WTC11 (cell line): ENCODE measurements around the gene PDLIM1. TPM values are rescaled to one million over a fixed set of nuclear protein-coding genes. Genes with fewer than 3 reads are reported as not detected.

Experiments
- ATAC-seq: fragments of 200-7000 bp; cut with Tn5 transposase; 2 replicates; pipeline ENCODE4 v1.10.0; 2021; ENCODE audit warnings: mild to moderate bottlenecking, moderate library complexity
- Bru-seq: library from RNA; stranded (reverse); fragments of 400-500 nt; gene quantifications from one replicate; lab custom pipeline; 2021; lab: Mats Ljungman, UMichigan
- CTCF ChIA-PET: fragments of 300-600 bp; sonication (Branson Sonifier 250); formaldehyde crosslinking; loops from one replicate; lab custom pipeline; 2021; ENCODE audit warnings: antibody characterized with exemption; lab: Charles Lee
- POLR2A ChIA-PET: fragments of 350-600 bp; sonication (Branson Sonifier 250); formaldehyde crosslinking; loops from one replicate; lab custom pipeline; 2021; ENCODE audit warnings: antibody characterized with exemption; lab: Charles Lee
- DNase-seq: peaks from one replicate; pipeline ENCODE4 v3.0.0; 2021; ENCODE audit warnings: low spot score
- H3K27ac Mint-ChIP-seq: 2 replicates; pipeline ENCODE4 v1.8.0; 2021; ENCODE audit warnings: mixed read lengths
- H3K27me3 Mint-ChIP-seq: 2 replicates; pipeline ENCODE4 v1.8.0; 2021; ENCODE audit warnings: low read depth, mild to moderate bottlenecking, moderate library complexity, mixed read lengths
- H3K36me3 Mint-ChIP-seq: 2 replicates; pipeline ENCODE4 v1.8.0; 2021; ENCODE audit warnings: mixed read lengths
- H3K4me1 Mint-ChIP-seq: 2 replicates; pipeline ENCODE4 v1.8.0; 2022; ENCODE audit warnings: mixed read lengths
- H3K4me3 Mint-ChIP-seq: 2 replicates; pipeline ENCODE4 v1.8.0; 2021; ENCODE audit warnings: mild to moderate bottlenecking, moderate library complexity, mixed read lengths
- H3K9me3 Mint-ChIP-seq: 2 replicates; pipeline ENCODE4 v1.8.0; 2021; ENCODE audit warnings: mixed read lengths
- CREB1 ChIP-seq: sonication (generic); formaldehyde crosslinking; IDR thresholded peaks from 2 replicates; pipeline ENCODE4 v1.8.0; 2023; ENCODE audit warnings: mild to moderate bottlenecking, missing genetic modification reagents
- ELF4 ChIP-seq: sonication (generic); formaldehyde crosslinking; IDR thresholded peaks from 2 replicates; pipeline ENCODE4 v1.8.1; 2022; ENCODE audit warnings: low read depth, mild to moderate bottlenecking, moderate library complexity, missing genetic modification reagents
- ESRRA ChIP-seq: sonication (generic); formaldehyde crosslinking; IDR thresholded peaks from 2 replicates; pipeline ENCODE4 v1.8.1; 2022; ENCODE audit warnings: mild to moderate bottlenecking, missing genetic modification reagents, borderline replicate concordance
- ETV6 ChIP-seq: sonication (generic); formaldehyde crosslinking; IDR thresholded peaks from 2 replicates; pipeline ENCODE4 v1.8.1; 2022; ENCODE audit warnings: mild to moderate bottlenecking, missing genetic modification reagents
- FOXK1 ChIP-seq: sonication (generic); formaldehyde crosslinking; IDR thresholded peaks from 2 replicates; pipeline ENCODE4 v1.8.0; 2022; ENCODE audit warnings: mild to moderate bottlenecking, moderate library complexity, missing genetic modification reagents
- FOXP1 ChIP-seq: sonication (generic); formaldehyde crosslinking; IDR thresholded peaks from 2 replicates; pipeline ENCODE4 v1.8.0; 2022; ENCODE audit warnings: missing genetic modification reagents, mild to moderate bottlenecking, moderate library complexity, borderline replicate concordance
- KAT7 ChIP-seq: sonication (generic); formaldehyde crosslinking; IDR thresholded peaks from 2 replicates; pipeline ENCODE4 v1.8.1; 2023; ENCODE audit warnings: missing genetic modification reagents, mild to moderate bottlenecking, borderline replicate concordance
- NR2C2 ChIP-seq: sonication (generic); formaldehyde crosslinking; IDR thresholded peaks from 2 replicates; pipeline ENCODE4 v1.8.0; 2022; ENCODE audit warnings: mild to moderate bottlenecking, missing genetic modification reagents
- PRRX2 ChIP-seq: fragments of 250-450 bp; sonication (Bioruptor Pico); IDR thresholded peaks from 2 replicates; pipeline ENCODE4 v1.8.0; 2021; ENCODE audit warnings: mild to moderate bottlenecking
- SOX15 ChIP-seq: fragments of 250-450 bp; sonication (Bioruptor Pico); IDR thresholded peaks from 2 replicates; pipeline ENCODE4 v1.9.0; 2021; ENCODE audit warnings: mild to moderate bottlenecking
- SP1 ChIP-seq: sonication (generic); formaldehyde crosslinking; conservative IDR thresholded peaks from 2 replicates; pipeline ENCODE4 v1.8.1; 2022; ENCODE audit warnings: missing genetic modification reagents
- ZNF138 ChIP-seq: sonication (generic); formaldehyde crosslinking; conservative IDR thresholded peaks from 2 replicates; pipeline ENCODE4 v1.8.1; 2022; ENCODE audit warnings: mild to moderate bottlenecking, moderate library complexity, missing genetic modification reagents
- ZNF263 ChIP-seq: sonication (generic); formaldehyde crosslinking; IDR thresholded peaks from 2 replicates; pipeline ENCODE4 v1.8.1; 2022; ENCODE audit warnings: low read depth, mild to moderate bottlenecking, moderate library complexity, missing genetic modification reagents
- long read RNA-seq, 3 experiments: library from RNA in 1 of 3; library from capped mRNA in 1 of 3; library from polyadenylated mRNA in 1 of 3; unstranded in 2 of 3; stranded (forward) in 1 of 3; transcript quantifications; one replicate each; pipeline ENCODE4 v2.0.0, GENCODE V29; 2021
- total RNA-seq: library from RNA; stranded (reverse); gene quantifications from 3 replicates; pipeline ENCODE4 v1.2.3, GENCODE V29; 2021
- TF ChIP-seq, protein P1 (sequence below): sonication (generic); formaldehyde crosslinking; IDR thresholded peaks from 2 replicates; pipeline ENCODE4 v1.8.1; 2023; ENCODE audit warnings: mild to moderate bottlenecking, missing genetic modification reagents, moderate library complexity
- TF ChIP-seq, protein P2 (sequence below): fragments of 250-450 bp; sonication (Bioruptor Pico); IDR thresholded peaks from 2 replicates; pipeline ENCODE4 v1.9.0; 2021; ENCODE audit warnings: mild to moderate bottlenecking, borderline replicate concordance
- TF ChIP-seq, protein P3 (sequence below): sonication (generic); formaldehyde crosslinking; IDR thresholded peaks from 2 replicates; pipeline ENCODE4 v1.8.0; 2022; ENCODE audit warnings: mild to moderate bottlenecking, missing genetic modification reagents
- TF ChIP-seq, protein P4 (sequence below): sonication (generic); formaldehyde crosslinking; IDR thresholded peaks from 2 replicates; pipeline ENCODE4 v1.8.0; 2022; ENCODE audit warnings: mild to moderate bottlenecking, missing genetic modification reagents
- TF ChIP-seq, protein P5 (sequence below): sonication (generic); formaldehyde crosslinking; IDR thresholded peaks from 2 replicates; pipeline ENCODE4 v1.8.0; 2023; ENCODE audit warnings: missing genetic modification reagents, mild to moderate bottlenecking, borderline replicate concordance

PDLIM1 gene, protein sequence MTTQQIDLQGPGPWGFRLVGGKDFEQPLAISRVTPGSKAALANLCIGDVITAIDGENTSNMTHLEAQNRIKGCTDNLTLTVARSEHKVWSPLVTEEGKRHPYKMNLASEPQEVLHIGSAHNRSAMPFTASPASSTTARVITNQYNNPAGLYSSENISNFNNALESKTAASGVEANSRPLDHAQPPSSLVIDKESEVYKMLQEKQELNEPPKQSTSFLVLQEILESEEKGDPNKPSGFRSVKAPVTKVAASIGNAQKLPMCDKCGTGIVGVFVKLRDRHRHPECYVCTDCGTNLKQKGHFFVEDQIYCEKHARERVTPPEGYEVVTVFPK
- 223 to 226 TPM (median 226 TPM) in 3 replicates for total RNA-seq
- percentile 87 among the genes with signal in this experiment for Bru-seq, nascent RNA
- long read RNA-seq, experiment 1, transcript PDLIM1-202 (6 exons, 850 nt): minor isoform, 8 of 417 reads
- long read RNA-seq, experiment 1, transcript PDLIM1-201 (7 exons, 1,452 nt): major isoform, 384 of 417 reads
- long read RNA-seq, experiment 1, partial matches to known transcripts: 11 of 417 reads
- long read RNA-seq, experiment 1, other reads (novel, unspliced or antisense): 13 of 417 reads
- long read RNA-seq, experiment 2, transcript PDLIM1-202 (6 exons, 850 nt): minor isoform, 7 of 437 reads
- long read RNA-seq, experiment 2, transcript PDLIM1-204 (2 exons, 453 nt): minor isoform, 7 of 437 reads
- long read RNA-seq, experiment 2, transcript PDLIM1-201 (7 exons, 1,452 nt): major isoform, 321 of 437 reads
- long read RNA-seq, experiment 2, partial matches to known transcripts: 52 of 437 reads
- long read RNA-seq, experiment 2, other reads (novel, unspliced or antisense): 50 of 437 reads
- long read RNA-seq, experiment 3, transcript PDLIM1-202 (6 exons, 850 nt): minor isoform, 6 of 342 reads
- long read RNA-seq, experiment 3, transcript PDLIM1-201 (7 exons, 1,452 nt): major isoform, 315 of 342 reads
- long read RNA-seq, experiment 3, partial matches to known transcripts: 4 of 342 reads
- long read RNA-seq, experiment 3, other reads (novel, unspliced or antisense): 16 of 342 reads

DNA sequence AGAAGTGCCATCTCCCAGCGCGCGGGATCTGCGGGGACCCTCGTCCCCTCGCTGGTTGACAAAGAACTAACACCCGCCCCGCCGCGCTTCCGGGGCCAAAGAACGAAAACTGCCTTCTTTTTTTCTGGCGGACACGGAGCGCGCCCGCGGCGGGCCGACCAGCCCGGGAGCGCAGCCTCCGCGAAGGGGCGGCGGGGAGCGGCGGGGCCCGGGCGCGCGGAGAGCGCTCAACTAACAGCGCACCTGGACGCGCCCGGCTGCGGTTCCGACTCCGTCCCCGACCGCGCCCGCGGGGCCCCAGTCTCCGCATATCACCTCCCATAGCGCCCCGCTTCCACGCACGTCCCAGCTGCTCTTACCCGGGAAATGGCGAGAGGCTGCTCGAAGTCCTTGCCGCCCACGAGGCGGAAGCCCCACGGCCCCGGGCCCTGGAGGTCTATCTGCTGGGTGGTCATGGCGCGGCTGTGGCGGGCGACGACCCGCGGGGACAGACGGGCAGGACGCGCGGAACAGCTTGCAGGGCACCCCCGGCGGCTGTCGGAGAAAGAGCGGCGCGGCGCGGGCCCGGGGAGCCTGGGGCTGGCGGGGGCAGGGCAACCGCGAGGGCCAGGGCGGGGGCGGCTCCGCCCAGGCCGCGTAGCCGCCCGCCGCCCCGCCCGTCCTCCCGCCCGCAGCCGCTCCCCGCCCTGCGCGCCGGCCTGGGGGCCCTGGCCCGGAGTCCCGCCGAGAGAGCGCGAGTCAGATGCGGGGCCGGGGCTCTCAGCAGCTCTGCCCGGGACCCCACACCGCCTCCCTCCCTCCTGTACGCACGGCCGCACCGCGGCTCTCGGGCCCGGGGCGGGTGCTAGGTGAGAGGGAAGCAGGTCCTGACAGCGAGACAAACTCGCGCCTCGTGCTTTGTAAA is at the start of gene PDLIM1:
TSS of gene PDLIM1 (minus strand) at position 543 of the 904 bp plus-strand sequence. CDS start at position 455, 88 bp downstream.
- Mint-ChIP-seq H3K27ac (peak within 1 kb of the TSS; percentile 77), H3K4me3 (peak within 1 kb of the TSS; percentile 86), H3K36me3 (peaks cover 2% of the 10 kb centered on the region; the same call in 1 of the 2 replicates), H3K27me3 (peaks cover 42% of the 10 kb centered on the region), H3K4me1 (peaks cover 65% of the 10 kb centered on the region), H3K9me3 (no peaks in the 10 kb centered on the region)
- ChIA-PET CTCF (interaction anchor here (0.5 to 1.6 kb wide), 4 partner anchors 12 to 44 kb away, joined by 3 to 6 read pairs (median 4); no protein-coding TSS in a partner anchor), POLR2A (no interaction called here)
- ATAC-seq (peak; percentile 64), DNase-seq (peak; percentile 71)
- TF ChIP-seq ESRRA (no peak; the same call in 1 of the 2 replicates), ETV6 (CRISPR knock-in tag) (no peak; the same call in 1 of the 2 replicates), FOXK1 (CRISPR knock-in tag) (0 out of 2 replicates have a peak, but pooled peaks have one; percentile 21), SP1 (peak; percentile 41), CREB1 (CRISPR knock-in tag) (0 out of 2 replicates have a peak, but pooled peaks have one; percentile 14), FOXP1 (CRISPR knock-in tag) (no peak), PRRX2 (CRISPR knock-in tag) (0 out of 2 replicates have a peak, but pooled peaks have one; percentile 60), SOX15 (CRISPR knock-in tag) (no peak), ZNF263 (CRISPR knock-in tag) (0 out of 2 replicates have a peak, but pooled peaks have one; percentile 29), KAT7 (CRISPR knock-in tag) (peak; percentile 82; the same call in 1 of the 2 replicates), ELF4 (no peak), ZNF138 (no peak), NR2C2 (CRISPR knock-in tag) (no peak)
- TF ChIP-seq, protein P1, sequence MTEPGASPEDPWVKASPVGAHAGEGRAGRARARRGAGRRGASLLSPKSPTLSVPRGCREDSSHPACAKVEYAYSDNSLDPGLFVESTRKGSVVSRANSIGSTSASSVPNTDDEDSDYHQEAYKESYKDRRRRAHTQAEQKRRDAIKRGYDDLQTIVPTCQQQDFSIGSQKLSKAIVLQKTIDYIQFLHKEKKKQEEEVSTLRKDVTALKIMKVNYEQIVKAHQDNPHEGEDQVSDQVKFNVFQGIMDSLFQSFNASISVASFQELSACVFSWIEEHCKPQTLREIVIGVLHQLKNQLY (CRISPR knock-in tag): no peak
- TF ChIP-seq, protein P2, sequence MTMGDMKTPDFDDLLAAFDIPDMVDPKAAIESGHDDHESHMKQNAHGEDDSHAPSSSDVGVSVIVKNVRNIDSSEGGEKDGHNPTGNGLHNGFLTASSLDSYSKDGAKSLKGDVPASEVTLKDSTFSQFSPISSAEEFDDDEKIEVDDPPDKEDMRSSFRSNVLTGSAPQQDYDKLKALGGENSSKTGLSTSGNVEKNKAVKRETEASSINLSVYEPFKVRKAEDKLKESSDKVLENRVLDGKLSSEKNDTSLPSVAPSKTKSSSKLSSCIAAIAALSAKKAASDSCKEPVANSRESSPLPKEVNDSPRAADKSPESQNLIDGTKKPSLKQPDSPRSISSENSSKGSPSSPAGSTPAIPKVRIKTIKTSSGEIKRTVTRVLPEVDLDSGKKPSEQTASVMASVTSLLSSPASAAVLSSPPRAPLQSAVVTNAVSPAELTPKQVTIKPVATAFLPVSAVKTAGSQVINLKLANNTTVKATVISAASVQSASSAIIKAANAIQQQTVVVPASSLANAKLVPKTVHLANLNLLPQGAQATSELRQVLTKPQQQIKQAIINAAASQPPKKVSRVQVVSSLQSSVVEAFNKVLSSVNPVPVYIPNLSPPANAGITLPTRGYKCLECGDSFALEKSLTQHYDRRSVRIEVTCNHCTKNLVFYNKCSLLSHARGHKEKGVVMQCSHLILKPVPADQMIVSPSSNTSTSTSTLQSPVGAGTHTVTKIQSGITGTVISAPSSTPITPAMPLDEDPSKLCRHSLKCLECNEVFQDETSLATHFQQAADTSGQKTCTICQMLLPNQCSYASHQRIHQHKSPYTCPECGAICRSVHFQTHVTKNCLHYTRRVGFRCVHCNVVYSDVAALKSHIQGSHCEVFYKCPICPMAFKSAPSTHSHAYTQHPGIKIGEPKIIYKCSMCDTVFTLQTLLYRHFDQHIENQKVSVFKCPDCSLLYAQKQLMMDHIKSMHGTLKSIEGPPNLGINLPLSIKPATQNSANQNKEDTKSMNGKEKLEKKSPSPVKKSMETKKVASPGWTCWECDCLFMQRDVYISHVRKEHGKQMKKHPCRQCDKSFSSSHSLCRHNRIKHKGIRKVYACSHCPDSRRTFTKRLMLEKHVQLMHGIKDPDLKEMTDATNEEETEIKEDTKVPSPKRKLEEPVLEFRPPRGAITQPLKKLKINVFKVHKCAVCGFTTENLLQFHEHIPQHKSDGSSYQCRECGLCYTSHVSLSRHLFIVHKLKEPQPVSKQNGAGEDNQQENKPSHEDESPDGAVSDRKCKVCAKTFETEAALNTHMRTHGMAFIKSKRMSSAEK (CRISPR knock-in tag): no peak
- TF ChIP-seq, protein P3, sequence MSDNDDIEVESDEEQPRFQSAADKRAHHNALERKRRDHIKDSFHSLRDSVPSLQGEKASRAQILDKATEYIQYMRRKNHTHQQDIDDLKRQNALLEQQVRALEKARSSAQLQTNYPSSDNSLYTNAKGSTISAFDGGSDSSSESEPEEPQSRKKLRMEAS: peak; percentile 79
- TF ChIP-seq, protein P4, sequence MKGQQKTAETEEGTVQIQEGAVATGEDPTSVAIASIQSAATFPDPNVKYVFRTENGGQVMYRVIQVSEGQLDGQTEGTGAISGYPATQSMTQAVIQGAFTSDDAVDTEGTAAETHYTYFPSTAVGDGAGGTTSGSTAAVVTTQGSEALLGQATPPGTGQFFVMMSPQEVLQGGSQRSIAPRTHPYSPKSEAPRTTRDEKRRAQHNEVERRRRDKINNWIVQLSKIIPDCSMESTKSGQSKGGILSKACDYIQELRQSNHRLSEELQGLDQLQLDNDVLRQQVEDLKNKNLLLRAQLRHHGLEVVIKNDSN: 0 out of 2 replicates have a peak, but pooled peaks have one; percentile 32
- TF ChIP-seq, protein P5, sequence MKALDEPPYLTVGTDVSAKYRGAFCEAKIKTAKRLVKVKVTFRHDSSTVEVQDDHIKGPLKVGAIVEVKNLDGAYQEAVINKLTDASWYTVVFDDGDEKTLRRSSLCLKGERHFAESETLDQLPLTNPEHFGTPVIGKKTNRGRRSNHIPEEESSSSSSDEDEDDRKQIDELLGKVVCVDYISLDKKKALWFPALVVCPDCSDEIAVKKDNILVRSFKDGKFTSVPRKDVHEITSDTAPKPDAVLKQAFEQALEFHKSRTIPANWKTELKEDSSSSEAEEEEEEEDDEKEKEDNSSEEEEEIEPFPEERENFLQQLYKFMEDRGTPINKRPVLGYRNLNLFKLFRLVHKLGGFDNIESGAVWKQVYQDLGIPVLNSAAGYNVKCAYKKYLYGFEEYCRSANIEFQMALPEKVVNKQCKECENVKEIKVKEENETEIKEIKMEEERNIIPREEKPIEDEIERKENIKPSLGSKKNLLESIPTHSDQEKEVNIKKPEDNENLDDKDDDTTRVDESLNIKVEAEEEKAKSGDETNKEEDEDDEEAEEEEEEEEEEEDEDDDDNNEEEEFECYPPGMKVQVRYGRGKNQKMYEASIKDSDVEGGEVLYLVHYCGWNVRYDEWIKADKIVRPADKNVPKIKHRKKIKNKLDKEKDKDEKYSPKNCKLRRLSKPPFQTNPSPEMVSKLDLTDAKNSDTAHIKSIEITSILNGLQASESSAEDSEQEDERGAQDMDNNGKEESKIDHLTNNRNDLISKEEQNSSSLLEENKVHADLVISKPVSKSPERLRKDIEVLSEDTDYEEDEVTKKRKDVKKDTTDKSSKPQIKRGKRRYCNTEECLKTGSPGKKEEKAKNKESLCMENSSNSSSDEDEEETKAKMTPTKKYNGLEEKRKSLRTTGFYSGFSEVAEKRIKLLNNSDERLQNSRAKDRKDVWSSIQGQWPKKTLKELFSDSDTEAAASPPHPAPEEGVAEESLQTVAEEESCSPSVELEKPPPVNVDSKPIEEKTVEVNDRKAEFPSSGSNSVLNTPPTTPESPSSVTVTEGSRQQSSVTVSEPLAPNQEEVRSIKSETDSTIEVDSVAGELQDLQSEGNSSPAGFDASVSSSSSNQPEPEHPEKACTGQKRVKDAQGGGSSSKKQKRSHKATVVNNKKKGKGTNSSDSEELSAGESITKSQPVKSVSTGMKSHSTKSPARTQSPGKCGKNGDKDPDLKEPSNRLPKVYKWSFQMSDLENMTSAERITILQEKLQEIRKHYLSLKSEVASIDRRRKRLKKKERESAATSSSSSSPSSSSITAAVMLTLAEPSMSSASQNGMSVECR (CRISPR knock-in tag): peak; percentile 38; the same call in 1 of the 2 replicates
